Measurements from ENCODE around the gene MAP4K2. TPM values are rescaled to one million over a fixed set of nuclear protein-coding genes. Genes with fewer than 3 reads are reported as not detected.
A peak's percentile ranks its signal among the peaks of the same experiment; 100 is the strongest.

Gene MAP4K2
- total RNA-seq, 4 donors from 2014 or later, result 8.5 to 33.3 (median 17.7) TPM

DNA sequence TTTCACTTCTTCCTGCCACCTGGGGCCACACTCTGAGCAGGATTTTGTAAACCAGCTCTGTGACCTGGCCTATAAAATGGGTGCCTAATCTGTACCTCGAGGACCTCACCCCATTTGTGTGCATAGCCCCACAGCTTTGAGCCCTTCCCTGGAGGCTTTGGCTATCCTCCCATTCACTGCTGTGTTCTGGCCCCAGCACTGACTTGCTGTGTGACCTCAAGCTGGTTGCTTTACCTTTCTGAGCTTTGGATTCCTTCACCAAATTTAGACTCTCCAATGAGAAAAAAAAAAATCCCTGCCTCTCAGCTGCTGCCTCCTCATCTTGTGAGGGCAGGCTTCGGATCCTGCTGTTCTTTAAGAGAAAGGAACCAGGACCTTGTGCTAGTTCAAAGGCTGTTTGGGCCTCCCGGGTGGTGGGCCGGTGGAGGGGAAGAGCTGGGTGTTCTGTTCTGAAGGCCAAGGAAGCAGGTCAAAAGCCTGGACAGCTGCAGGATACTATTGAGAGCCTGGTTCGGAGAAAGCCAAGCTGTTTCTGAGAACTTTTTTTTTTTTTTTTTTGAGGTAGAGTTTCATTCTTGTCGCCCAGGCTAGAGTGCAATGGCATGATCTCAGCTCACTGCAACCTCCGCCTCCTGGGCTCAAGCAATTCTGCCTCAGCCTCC, 42.1 kb downstream of the MAP4K2 start:
- DNase-seq (ENCODE audit: low spot score), result no peak
- TF ChIP-seq, protein P1, sequence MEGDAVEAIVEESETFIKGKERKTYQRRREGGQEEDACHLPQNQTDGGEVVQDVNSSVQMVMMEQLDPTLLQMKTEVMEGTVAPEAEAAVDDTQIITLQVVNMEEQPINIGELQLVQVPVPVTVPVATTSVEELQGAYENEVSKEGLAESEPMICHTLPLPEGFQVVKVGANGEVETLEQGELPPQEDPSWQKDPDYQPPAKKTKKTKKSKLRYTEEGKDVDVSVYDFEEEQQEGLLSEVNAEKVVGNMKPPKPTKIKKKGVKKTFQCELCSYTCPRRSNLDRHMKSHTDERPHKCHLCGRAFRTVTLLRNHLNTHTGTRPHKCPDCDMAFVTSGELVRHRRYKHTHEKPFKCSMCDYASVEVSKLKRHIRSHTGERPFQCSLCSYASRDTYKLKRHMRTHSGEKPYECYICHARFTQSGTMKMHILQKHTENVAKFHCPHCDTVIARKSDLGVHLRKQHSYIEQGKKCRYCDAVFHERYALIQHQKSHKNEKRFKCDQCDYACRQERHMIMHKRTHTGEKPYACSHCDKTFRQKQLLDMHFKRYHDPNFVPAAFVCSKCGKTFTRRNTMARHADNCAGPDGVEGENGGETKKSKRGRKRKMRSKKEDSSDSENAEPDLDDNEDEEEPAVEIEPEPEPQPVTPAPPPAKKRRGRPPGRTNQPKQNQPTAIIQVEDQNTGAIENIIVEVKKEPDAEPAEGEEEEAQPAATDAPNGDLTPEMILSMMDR (IDR thresholded peaks at IDR 0.05), result no peak
- no peak for ATAC-seq (ENCODE audit: low FRiP score)

DNA sequence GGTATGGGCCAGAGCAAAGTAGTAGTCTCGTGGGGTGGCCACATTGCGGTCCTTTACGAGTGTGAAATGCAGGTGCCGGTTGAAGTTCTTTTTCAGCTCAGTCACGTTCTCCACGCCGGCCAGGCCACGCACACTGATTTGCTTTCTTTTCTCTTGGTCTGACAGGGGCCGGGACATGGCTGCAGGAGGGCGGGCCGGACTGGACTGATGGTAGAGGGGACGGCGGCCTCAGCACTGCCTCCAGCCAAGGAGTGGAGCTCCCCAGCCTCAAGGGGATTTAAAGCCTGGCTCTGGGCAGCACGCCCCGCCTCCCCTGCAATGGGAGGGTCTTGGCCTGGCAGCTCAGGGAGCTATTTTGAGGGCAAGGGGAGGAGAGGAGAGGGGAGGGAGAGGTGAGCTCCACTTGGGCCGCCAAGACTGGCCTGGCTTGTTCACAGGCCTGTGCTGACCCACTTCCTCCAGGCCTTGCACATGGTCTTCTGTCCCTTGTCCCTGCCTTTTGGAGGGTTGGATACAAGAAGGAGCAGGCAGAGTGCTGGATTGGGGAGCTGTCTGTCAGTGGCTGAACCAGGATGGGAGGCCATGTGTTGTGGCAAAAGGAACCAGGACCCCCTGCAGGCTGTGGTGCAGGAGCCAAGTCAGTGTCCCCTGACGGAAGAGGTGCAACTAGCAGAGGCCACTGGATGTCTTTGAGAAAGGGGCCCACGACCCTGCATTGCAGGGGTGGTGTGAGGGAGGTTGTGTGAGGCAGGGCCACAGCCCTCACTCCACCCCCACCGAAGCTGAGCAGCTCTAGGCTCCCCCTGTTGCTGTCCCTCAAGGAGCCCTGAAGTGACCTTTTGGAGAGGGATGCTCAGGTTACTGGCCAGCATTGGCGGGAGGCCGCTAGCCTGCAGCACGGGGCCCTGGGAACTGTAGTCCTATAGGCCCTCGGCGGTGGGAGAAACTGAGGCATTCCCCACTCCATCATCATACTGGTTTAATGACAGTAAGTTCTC, 43.0 kb downstream of the MAP4K2 start, which contains the start of gene PYGM:
Gene PYGM, minus strand, starts transcription at position 253 of the 998 bp plus-strand sequence. Its CDS starts 76 bp downstream, at position 177.
- peak; percentile 69 for ATAC-seq (ENCODE audit: low FRiP score)
- no peak for DNase-seq (ENCODE audit: low spot score)
- TF ChIP-seq, protein P1 (IDR thresholded peaks at IDR 0.05), result no peak

DNA sequence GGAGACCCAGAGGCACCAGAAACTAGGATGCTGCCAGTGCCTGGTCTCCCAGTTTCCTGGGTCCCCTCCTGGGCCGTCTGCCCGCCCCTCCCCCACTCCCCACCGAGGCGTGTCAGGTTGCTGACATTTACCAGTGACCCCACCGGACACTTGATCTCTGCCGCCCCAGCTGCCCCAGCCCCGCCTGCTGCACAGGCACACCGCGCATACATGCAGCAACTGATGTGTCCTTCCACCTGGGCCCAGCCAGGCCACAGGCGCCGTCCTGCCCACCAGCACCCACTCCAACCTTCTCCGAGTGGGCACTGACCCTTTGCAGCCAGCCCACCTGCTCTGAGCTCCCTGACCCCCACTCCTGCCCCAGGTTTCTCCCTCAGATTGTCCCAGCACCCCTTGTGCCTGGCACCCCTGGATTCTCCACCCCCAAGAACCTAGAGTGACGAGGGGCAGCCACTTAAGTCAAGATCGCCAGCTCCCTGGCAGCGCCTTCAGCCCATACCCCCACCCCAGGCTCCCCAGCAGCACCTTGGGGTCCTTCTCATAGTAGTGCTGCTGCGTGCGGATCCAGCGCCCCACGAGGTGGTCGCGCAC, 43.8 kb downstream of the MAP4K2 start:
- ATAC-seq (ENCODE audit: low FRiP score), result no peak
- TF ChIP-seq, protein P1 (IDR thresholded peaks at IDR 0.05), result no peak
- DNase-seq (ENCODE audit: low spot score), result no peak

DNA sequence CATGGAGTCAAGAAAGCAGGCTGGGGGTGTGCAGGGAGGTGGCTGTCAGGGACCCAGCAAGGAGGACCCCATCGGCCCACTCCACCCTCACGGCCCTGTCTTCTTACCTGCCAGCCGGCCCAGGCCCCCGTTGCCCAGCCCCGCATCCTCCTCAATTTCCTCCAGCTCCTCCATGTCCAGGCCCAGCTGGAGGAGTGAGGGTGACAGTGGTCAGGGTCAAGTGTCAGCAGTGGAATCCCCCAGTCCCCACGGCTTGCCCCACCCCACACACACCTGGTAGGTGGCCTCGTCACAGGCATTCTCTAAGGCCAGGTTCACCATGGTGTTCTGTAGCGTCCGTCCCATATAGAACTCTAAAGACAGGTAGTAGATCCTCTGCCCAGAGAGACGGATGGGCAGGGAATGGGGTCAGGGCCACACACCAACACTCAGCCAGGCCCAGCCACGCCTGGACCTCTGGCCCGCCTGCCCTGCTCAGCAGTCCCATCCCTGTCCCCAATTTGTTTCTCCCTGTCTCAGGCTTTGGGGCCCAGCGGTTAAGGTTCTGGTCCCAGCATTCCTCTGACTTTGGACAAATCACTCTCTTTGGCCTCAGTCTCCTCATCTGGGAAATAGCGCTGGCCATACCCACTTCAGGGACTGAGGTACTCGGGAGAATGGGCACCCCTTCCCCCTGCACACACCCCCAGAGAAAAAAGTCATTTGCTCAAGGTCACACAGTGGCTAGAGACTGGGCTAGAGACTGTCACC, 44.5 kb downstream of the MAP4K2 start:
- DNase-seq (ENCODE audit: low spot score), result no peak
- TF ChIP-seq, protein P1 (IDR thresholded peaks at IDR 0.05), result no peak
- no peak for ATAC-seq (ENCODE audit: low FRiP score)

DNA sequence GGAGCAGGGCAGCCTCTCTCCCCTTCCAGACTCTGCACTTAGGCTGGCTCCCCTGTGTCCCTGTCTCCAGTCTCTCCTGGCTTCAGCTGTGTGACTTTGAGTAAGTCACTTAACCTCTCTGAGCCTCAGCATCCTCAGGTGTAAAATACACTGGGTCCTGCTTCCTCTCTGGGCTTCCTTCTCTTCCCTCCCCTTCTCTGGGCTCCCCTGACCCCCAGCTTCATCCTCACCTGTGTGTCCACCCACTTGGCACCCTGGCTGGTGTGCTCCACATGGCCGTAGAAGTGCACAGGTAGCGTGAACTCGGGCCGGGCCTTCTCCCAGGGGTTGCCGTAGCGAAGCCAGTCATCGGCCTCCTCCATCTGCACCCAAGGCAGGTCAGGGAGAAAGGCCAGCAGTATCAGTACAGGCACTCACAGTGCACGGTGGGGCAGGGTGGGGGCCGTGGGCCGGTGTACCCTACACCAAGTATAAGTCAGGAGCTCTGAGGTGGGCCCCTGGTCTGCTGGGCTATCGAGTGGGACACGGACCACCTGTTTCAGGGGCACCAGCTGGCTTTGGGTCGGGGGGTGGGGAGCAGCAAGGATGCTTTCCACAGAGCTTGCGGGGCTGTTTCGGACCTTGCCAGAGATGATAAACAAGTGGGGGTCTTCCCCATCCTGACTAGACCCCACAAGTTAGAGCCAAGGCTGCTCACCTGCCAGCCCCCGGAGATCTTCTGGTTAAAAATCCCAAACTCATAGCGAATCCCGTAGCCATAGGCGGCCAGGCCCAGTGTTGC, 45.3 kb downstream of the MAP4K2 start:
- ATAC-seq (ENCODE audit: low FRiP score) (no peak), DNase-seq (ENCODE audit: low spot score) (no peak)
- TF ChIP-seq, protein P1 (IDR thresholded peaks at IDR 0.05), result no peak

Data from omental fat pad (tissue), 4 donors.